ENCODE data around the gene SPOCK1.
"Not testable (repeated sequence)": the region's sequence is repeated elsewhere in the genome, so short reads cannot be mapped to it uniquely, and the experiment has no call there.

The SPOCK1 gene

GRCh38 chr5:137498736-137499505 is at the start of gene SPOCK1:
SPOCK1 (minus strand) TSS chr5:137499326.
- peak; percentile 23 to 38 for DNase-seq (ENCODE audit: extremely low read depth in 1 of 2, low read depth in 1 of 2)

- no peak for DNase-seq (ENCODE audit: extremely low read depth in 1 of 2, low read depth in 1 of 2)
These were observed 46.8 kb upstream of the SPOCK1 start for GRCh38 chr5:137545956-137546355.

- DNase-seq (ENCODE audit: extremely low read depth in 1 of 2, low read depth in 1 of 2): not testable (repeated sequence)
These were observed 36.3 kb upstream of the SPOCK1 start for GRCh38 chr5:137535449-137535848.

GRCh38 chr5:137533963-137534362 is 34.8 kb upstream of the SPOCK1 start:
- DNase-seq (ENCODE audit: extremely low read depth in 1 of 2, low read depth in 1 of 2): no peak

GRCh38 chr5:137531266-137531665 is 32.1 kb upstream of the SPOCK1 start:
- DNase-seq (ENCODE audit: extremely low read depth in 1 of 2, low read depth in 1 of 2): no peak

GRCh38 chr5:137521246-137521645 is 22.1 kb upstream of the SPOCK1 start:
- DNase-seq (ENCODE audit: extremely low read depth in 1 of 2, low read depth in 1 of 2): no peak

- DNase-seq (ENCODE audit: extremely low read depth in 1 of 2, low read depth in 1 of 2): no peak
These were observed 17.8 kb upstream of the SPOCK1 start for GRCh38 chr5:137516961-137517360.

GRCh38 chr5:137516251-137516797 is 17.2 kb upstream of the SPOCK1 start:
- DNase-seq (ENCODE audit: extremely low read depth in 1 of 2, low read depth in 1 of 2): no peak

- DNase-seq (ENCODE audit: extremely low read depth in 1 of 2, low read depth in 1 of 2): no peak
These were observed 16.1 kb upstream of the SPOCK1 start for GRCh38 chr5:137515238-137515637.

GRCh38 chr5:137510671-137511070 is 11.5 kb upstream of the SPOCK1 start:
- DNase-seq (ENCODE audit: extremely low read depth in 1 of 2, low read depth in 1 of 2): no peak

- no peak for DNase-seq (ENCODE audit: extremely low read depth in 1 of 2, low read depth in 1 of 2)
These were observed 8.0 kb upstream of the SPOCK1 start for GRCh38 chr5:137507150-137507549.

GRCh38 chr5:137506296-137506695 is 7.2 kb upstream of the SPOCK1 start:
- DNase-seq (ENCODE audit: extremely low read depth in 1 of 2, low read depth in 1 of 2): no peak

- DNase-seq (ENCODE audit: extremely low read depth in 1 of 2, low read depth in 1 of 2): no peak
These were observed 5.8 kb upstream of the SPOCK1 start for GRCh38 chr5:137504916-137505315.

- no peak for DNase-seq (ENCODE audit: extremely low read depth in 1 of 2, low read depth in 1 of 2)
These were observed 4.3 kb upstream of the SPOCK1 start for GRCh38 chr5:137503456-137503855.

- no peak for DNase-seq (ENCODE audit: extremely low read depth in 1 of 2, low read depth in 1 of 2)
These were observed 3.5 kb upstream of the SPOCK1 start for GRCh38 chr5:137502632-137503031.

- DNase-seq (ENCODE audit: extremely low read depth in 1 of 2, low read depth in 1 of 2): no peak
These were observed 2.8 kb upstream of the SPOCK1 start for GRCh38 chr5:137501846-137502406.

GRCh38 chr5:137501226-137501625 is 2.1 kb upstream of the SPOCK1 start:
- DNase-seq (ENCODE audit: extremely low read depth in 1 of 2, low read depth in 1 of 2): no peak

GRCh38 chr5:137500615-137501225 is 1.6 kb upstream of the SPOCK1 start:
- DNase-seq (ENCODE audit: extremely low read depth in 1 of 2, low read depth in 1 of 2): no peak

GRCh38 chr5:137499506-137499847 is 351 bp upstream of the SPOCK1 start:
- not testable (repeated sequence) for DNase-seq (ENCODE audit: extremely low read depth in 1 of 2, low read depth in 1 of 2)

GRCh38 chr5:137498301-137498735 is 808 bp downstream of the SPOCK1 start:
- DNase-seq (ENCODE audit: extremely low read depth in 1 of 2, low read depth in 1 of 2): no peak

- no peak for DNase-seq (ENCODE audit: extremely low read depth in 1 of 2, low read depth in 1 of 2)
These were observed 1.5 kb downstream of the SPOCK1 start for GRCh38 chr5:137497396-137498290.

All from stimulated activated CD8-positive, alpha-beta memory T cell treated with anti-CD3 and anti-CD28 coated beads, Interleukin-7, amount 100 ng/mL, for 48 hours (primary cell).